ENCODE results near the gene EXOC8.

Gene EXOC8

GRCh38 chr1:231317306-231318014, 20.2 kb downstream of the EXOC8 start:
- DNase-seq (ENCODE audit: low read depth in 2 of 2) = no peak

- peak; percentile 6 to 37 for DNase-seq (ENCODE audit: low read depth in 2 of 2)
Measured at GRCh38 chr1:231315887-231316286, 21.8 kb downstream of the EXOC8 start.

GRCh38 chr1:231313661-231314060, 24.0 kb downstream of the EXOC8 start:
- DNase-seq (ENCODE audit: low read depth in 2 of 2) = no peak

- DNase-seq (ENCODE audit: low read depth in 2 of 2) = no peak
Measured at GRCh38 chr1:231312432-231312788, 25.2 kb downstream of the EXOC8 start.

GRCh38 chr1:231311720-231312431, 25.8 kb downstream of the EXOC8 start:
- DNase-seq (ENCODE audit: low read depth in 2 of 2) = no peak

GRCh38 chr1:231310391-231310934, 27.2 kb downstream of the EXOC8 start:
- DNase-seq (ENCODE audit: low read depth in 2 of 2) = no peak

GRCh38 chr1:231301990-231302389, 35.7 kb downstream of the EXOC8 start:
- no peak for DNase-seq (ENCODE audit: low read depth in 2 of 2)

GRCh38 chr1:231295938-231296337, 41.7 kb downstream of the EXOC8 start:
- no peak for DNase-seq (ENCODE audit: low read depth in 2 of 2)

GRCh38 chr1:231286603-231287002, 51.0 kb downstream of the EXOC8 start:
- no peak for DNase-seq (ENCODE audit: low read depth in 2 of 2)

GRCh38 chr1:231284441-231284840, 53.2 kb downstream of the EXOC8 start:
- DNase-seq (ENCODE audit: low read depth in 2 of 2) = no peak

All from stimulated activated CD4-positive, alpha-beta T cell treated with anti-CD3 and anti-CD28 coated beads, Interleukin-12 subunit alpha, Interleukin-12 subunit beta, amount 100 ng/mL, for 24 hours (primary cell).